ENCODE results near the gene COA8.

The COA8 gene

GRCh38 chr14:103529383-103530365 lies 33.1 kb upstream of the COA8 start:
- CTCF ChIA-PET, result interaction anchor here (0.8 to 7.2 kb wide), 4 partner anchors 8 to 17 kb away, joined by 3 to 69 read pairs (median 7); no protein-coding TSS in a partner anchor
- DNase-seq (ENCODE audit: extremely low spot score), result no peak
- TF ChIP-seq CTCF (IDR thresholded peaks at IDR 0.05; ENCODE audit: control extremely low read depth, extremely low read depth, low read depth, missing control alignments), result no peak
- POLR2A ChIA-PET, result interaction anchor here (0.6 to 1.0 kb wide), 2 partner anchors 9 to 162 kb away, joined by 3 to 7 read pairs; no protein-coding TSS in a partner anchor

- no peak for TF ChIP-seq CTCF (IDR thresholded peaks at IDR 0.05; ENCODE audit: control extremely low read depth, extremely low read depth, low read depth, missing control alignments)
- ChIA-PET CTCF (interaction anchor here (0.9 to 7.2 kb wide), 5 partner anchors 8 to 30 kb away, joined by 3 to 69 read pairs (median 4); no protein-coding TSS in a partner anchor), POLR2A (no interaction called here)
- no peak for DNase-seq (ENCODE audit: extremely low spot score)
These were observed 32.4 kb upstream of the COA8 start for GRCh38 chr14:103530390-103530789.

GRCh38 chr14:103530831-103531230 lies 31.9 kb upstream of the COA8 start:
- no peak for DNase-seq (ENCODE audit: extremely low spot score)
- no peak for TF ChIP-seq CTCF (IDR thresholded peaks at IDR 0.05; ENCODE audit: control extremely low read depth, extremely low read depth, low read depth, missing control alignments)
- POLR2A ChIA-PET, result interaction anchor here (0.5 kb wide), 1 partner anchor 28 kb away, joined by 3 read pairs; no protein-coding TSS in a partner anchor
- CTCF ChIA-PET, result interaction anchor here (0.9 to 7.2 kb wide), 6 partner anchors 8 to 31 kb away, joined by 3 to 69 read pairs (median 6); no protein-coding TSS in a partner anchor

GRCh38 chr14:103531421-103532215 lies 31.1 kb upstream of the COA8 start:
- ChIA-PET CTCF (interaction anchor here (0.9 to 7.2 kb wide), 6 partner anchors 7 to 31 kb away, joined by 3 to 69 read pairs (median 6); no protein-coding TSS in a partner anchor), POLR2A (no interaction called here)
- DNase-seq (ENCODE audit: extremely low spot score), result no peak
- TF ChIP-seq CTCF (IDR thresholded peaks at IDR 0.05; ENCODE audit: control extremely low read depth, extremely low read depth, low read depth, missing control alignments), result no peak

- ChIA-PET CTCF (interaction anchor here (2.1 to 7.2 kb wide), 3 partner anchors 14 to 20 kb away, joined by 7 to 69 read pairs (median 11); no protein-coding TSS in a partner anchor), POLR2A (no interaction called here)
- DNase-seq (ENCODE audit: extremely low spot score), result no peak
- TF ChIP-seq CTCF (IDR thresholded peaks at IDR 0.05; ENCODE audit: control extremely low read depth, extremely low read depth, low read depth, missing control alignments), result no peak
These were observed 30.3 kb upstream of the COA8 start for GRCh38 chr14:103532216-103533136.
